Adrenal gland (tissue), 5 donors: ENCODE results near the gene TMEM89.

Source experiments
- POLR2A ChIP-seq, 2 donors: fragments of 450-650 bp; IDR thresholded peaks; one replicate each; pipeline ENCODE4 v1.6.1; 2017; ENCODE audit warnings: antibody characterized with exemption in 2 of 2, mild to moderate bottlenecking in 2 of 2, moderate library complexity in 1 of 2
- TF ChIP-seq, protein P1 (sequence below), 6 experiments: fragments of 450-650 bp in 4 of 6; fragments of 200-600 bp in 2 of 6; sonication (generic) in 1 of 6; IDR thresholded peaks; 1 replicate in 5 of 6; 2 replicates in 1 of 6; pipeline versions ENCODE4 v1.5.1 to v1.8.0; 2016 to 2021; ENCODE audit warnings: antibody characterized with exemption in 6 of 6, mild to moderate bottlenecking in 2 of 6, moderate library complexity in 1 of 6
- donor health status: DM: no; HTN: no; CAD: no.

DNA sequence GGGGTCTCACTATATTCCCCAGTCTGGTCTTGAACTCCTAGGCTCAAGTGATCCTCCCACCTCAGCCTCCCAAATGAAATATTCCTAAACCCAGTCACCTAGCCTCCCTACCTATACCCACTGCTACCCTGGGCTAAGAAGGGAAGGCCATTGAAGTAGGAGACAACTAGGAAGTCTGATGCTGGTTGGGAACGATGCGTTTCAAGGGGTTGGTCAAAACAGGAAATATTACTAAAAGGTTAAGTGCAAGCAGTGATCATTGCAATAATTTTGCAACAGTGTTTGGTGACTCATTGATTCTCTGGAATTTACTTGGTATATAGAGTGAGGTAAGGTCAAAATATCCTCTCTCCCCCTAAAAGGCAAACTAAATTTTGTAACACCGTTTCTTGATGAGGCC, 7.5 kb downstream of the TMEM89 start:
- TF ChIP-seq, protein P1, sequence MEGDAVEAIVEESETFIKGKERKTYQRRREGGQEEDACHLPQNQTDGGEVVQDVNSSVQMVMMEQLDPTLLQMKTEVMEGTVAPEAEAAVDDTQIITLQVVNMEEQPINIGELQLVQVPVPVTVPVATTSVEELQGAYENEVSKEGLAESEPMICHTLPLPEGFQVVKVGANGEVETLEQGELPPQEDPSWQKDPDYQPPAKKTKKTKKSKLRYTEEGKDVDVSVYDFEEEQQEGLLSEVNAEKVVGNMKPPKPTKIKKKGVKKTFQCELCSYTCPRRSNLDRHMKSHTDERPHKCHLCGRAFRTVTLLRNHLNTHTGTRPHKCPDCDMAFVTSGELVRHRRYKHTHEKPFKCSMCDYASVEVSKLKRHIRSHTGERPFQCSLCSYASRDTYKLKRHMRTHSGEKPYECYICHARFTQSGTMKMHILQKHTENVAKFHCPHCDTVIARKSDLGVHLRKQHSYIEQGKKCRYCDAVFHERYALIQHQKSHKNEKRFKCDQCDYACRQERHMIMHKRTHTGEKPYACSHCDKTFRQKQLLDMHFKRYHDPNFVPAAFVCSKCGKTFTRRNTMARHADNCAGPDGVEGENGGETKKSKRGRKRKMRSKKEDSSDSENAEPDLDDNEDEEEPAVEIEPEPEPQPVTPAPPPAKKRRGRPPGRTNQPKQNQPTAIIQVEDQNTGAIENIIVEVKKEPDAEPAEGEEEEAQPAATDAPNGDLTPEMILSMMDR (IDR thresholded peaks at IDR 0.05), result no peak
- no peak for TF ChIP-seq POLR2A (IDR thresholded peaks at IDR 0.05)
